ENCODE results near the gene TAS1R1. TPM values are rescaled to one million over a fixed set of nuclear protein-coding genes. Genes with fewer than 3 reads are reported as not detected.

The TAS1R1 gene
- total and polyA plus RNA-seq, 2 experiments from 2014 or later = 0.19 TPM; not detected in 1

DNA sequence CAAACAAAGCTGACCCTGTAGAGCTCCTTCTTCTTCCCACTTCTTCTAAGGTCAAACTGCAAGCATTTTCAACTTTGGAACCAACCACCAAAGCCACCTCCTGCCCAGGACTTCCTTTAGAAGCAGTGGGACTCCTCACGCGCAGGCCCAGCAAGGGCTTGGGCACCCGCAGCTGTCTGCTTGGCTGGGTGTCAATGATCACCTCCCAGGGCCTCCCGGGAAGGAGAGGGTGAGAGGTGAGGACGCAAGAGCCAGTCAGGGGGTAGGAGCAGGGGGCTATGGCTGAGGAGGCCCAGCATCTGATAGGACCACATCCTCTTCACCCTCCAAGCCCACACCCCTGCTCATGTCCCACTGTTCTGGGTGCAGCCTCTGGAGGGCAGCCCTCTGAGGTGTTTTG, 37.3 kb downstream of the TAS1R1 start:
- Histone ChIP-seq H3K9me2 (ENCODE audit: insufficient read depth) (no peaks in the 10 kb centered on the region), H4K20me1 (replicated peaks; ENCODE audit: insufficient read depth) (peaks cover 38% of the 10 kb centered on the region; the same call in 1 of the 2 replicates), H3K79me2 (replicated peaks; ENCODE audit: insufficient read depth) (peaks cover 12% of the 10 kb centered on the region), H2AFZ (no peak overlapping the region), H3K27me3 (ENCODE audit: insufficient read depth) (no peaks in the 10 kb centered on the region), H3K4me2 (no peak overlapping the region), H3K36me3 (ENCODE audit: insufficient read depth) (peaks cover 9% of the 10 kb centered on the region; the same call in 1 of the 2 replicates), H3K27ac (ENCODE audit: low read depth) (no peak overlapping the region), H3K4me3 (no peak overlapping the region), H3F3A (replicated peaks; ENCODE audit: low read depth) (peaks cover 14% of the 10 kb centered on the region; the same call in 1 of the 2 replicates), H3K4me1 (ENCODE audit: insufficient read depth) (no peaks in the 10 kb centered on the region)
- Mint-ChIP-seq H3K27ac (no peak overlapping the region), H3K4me3 (no peak overlapping the region), H3K9me3 (no peaks in the 10 kb centered on the region), H3K36me3 (ENCODE audit: low read depth) (peaks cover 55% of the 10 kb centered on the region), H3K4me1 (no peaks in the 10 kb centered on the region), H3K27me3 (ENCODE audit: insufficient read depth, low read depth, poor library complexity) (peaks cover 14% of the 10 kb centered on the region)
- ATAC-seq (no peak), DNase-seq (ENCODE audit: low spot score) (no peak)
- TF ChIP-seq, protein P1, sequence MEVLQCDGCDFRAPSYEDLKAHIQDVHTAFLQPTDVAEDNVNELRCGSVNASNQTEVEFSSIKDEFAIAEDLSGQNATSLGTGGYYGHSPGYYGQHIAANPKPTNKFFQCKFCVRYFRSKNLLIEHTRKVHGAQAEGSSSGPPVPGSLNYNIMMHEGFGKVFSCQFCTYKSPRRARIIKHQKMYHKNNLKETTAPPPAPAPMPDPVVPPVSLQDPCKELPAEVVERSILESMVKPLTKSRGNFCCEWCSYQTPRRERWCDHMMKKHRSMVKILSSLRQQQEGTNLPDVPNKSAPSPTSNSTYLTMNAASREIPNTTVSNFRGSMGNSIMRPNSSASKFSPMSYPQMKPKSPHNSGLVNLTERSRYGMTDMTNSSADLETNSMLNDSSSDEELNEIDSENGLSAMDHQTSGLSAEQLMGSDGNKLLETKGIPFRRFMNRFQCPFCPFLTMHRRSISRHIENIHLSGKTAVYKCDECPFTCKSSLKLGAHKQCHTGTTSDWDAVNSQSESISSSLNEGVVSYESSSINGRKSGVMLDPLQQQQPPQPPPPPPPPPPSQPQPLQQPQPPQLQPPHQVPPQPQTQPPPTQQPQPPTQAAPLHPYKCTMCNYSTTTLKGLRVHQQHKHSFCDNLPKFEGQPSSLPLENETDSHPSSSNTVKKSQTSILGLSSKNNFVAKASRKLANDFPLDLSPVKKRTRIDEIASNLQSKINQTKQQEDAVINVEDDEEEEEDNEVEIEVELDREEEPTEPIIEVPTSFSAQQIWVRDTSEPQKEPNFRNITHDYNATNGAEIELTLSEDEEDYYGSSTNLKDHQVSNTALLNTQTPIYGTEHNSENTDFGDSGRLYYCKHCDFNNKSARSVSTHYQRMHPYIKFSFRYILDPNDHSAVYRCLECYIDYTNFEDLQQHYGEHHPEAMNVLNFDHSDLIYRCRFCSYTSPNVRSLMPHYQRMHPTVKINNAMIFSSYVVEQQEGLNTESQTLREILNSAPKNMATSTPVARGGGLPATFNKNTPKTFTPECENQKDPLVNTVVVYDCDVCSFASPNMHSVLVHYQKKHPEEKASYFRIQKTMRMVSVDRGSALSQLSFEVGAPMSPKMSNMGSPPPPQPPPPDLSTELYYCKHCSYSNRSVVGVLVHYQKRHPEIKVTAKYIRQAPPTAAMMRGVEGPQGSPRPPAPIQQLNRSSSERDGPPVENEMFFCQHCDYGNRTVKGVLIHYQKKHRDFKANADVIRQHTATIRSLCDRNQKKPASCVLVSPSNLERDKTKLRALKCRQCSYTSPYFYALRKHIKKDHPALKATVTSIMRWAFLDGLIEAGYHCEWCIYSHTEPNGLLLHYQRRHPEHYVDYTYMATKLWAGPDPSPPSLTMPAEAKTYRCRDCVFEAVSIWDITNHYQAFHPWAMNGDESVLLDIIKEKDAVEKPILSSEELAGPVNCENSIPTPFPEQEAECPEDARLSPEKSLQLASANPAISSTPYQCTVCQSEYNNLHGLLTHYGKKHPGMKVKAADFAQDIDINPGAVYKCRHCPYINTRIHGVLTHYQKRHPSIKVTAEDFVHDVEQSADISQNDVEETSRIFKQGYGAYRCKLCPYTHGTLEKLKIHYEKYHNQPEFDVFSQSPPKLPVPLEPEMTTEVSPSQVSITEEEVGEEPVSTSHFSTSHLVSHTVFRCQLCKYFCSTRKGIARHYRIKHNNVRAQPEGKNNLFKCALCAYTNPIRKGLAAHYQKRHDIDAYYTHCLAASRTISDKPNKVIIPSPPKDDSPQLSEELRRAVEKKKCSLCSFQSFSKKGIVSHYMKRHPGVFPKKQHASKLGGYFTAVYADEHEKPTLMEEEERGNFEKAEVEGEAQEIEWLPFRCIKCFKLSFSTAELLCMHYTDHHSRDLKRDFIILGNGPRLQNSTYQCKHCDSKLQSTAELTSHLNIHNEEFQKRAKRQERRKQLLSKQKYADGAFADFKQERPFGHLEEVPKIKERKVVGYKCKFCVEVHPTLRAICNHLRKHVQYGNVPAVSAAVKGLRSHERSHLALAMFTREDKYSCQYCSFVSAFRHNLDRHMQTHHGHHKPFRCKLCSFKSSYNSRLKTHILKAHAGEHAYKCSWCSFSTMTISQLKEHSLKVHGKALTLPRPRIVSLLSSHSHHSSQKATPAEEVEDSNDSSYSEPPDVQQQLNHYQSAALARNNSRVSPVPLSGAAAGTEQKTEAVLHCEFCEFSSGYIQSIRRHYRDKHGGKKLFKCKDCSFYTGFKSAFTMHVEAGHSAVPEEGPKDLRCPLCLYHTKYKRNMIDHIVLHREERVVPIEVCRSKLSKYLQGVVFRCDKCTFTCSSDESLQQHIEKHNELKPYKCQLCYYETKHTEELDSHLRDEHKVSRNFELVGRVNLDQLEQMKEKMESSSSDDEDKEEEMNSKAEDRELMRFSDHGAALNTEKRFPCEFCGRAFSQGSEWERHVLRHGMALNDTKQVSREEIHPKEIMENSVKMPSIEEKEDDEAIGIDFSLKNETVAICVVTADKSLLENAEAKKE (CRISPR knock-in tag; IDR thresholded peaks at IDR 0.05) = no peak
- TF ChIP-seq, protein P2, sequence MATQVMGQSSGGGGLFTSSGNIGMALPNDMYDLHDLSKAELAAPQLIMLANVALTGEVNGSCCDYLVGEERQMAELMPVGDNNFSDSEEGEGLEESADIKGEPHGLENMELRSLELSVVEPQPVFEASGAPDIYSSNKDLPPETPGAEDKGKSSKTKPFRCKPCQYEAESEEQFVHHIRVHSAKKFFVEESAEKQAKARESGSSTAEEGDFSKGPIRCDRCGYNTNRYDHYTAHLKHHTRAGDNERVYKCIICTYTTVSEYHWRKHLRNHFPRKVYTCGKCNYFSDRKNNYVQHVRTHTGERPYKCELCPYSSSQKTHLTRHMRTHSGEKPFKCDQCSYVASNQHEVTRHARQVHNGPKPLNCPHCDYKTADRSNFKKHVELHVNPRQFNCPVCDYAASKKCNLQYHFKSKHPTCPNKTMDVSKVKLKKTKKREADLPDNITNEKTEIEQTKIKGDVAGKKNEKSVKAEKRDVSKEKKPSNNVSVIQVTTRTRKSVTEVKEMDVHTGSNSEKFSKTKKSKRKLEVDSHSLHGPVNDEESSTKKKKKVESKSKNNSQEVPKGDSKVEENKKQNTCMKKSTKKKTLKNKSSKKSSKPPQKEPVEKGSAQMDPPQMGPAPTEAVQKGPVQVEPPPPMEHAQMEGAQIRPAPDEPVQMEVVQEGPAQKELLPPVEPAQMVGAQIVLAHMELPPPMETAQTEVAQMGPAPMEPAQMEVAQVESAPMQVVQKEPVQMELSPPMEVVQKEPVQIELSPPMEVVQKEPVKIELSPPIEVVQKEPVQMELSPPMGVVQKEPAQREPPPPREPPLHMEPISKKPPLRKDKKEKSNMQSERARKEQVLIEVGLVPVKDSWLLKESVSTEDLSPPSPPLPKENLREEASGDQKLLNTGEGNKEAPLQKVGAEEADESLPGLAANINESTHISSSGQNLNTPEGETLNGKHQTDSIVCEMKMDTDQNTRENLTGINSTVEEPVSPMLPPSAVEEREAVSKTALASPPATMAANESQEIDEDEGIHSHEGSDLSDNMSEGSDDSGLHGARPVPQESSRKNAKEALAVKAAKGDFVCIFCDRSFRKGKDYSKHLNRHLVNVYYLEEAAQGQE (IDR thresholded peaks at IDR 0.05; ENCODE audit: unreplicated experiment) = no peak
- TF ChIP-seq POLR2AphosphoS5 (IDR thresholded peaks at IDR 0.05; ENCODE audit: low read depth) (no peak), JUNB (IDR thresholded peaks at IDR 0.05; ENCODE audit: unreplicated experiment) (no peak), EZH2 (IDR thresholded peaks at IDR 0.05; ENCODE audit: low read depth, unreplicated experiment) (no peak), NANOG (IDR thresholded peaks at IDR 0.05; ENCODE audit: borderline replicate concordance) (no peak), ZNF331 (CRISPR knock-in tag; IDR thresholded peaks at IDR 0.05; ENCODE audit: low read depth) (no peak), STAT1 (IDR thresholded peaks at IDR 0.05; ENCODE audit: unreplicated experiment) (no peak), ZNF114 (CRISPR knock-in tag; IDR thresholded peaks at IDR 0.05) (no peak), CREB1 (CRISPR knock-in tag; IDR thresholded peaks at IDR 0.05; ENCODE audit: low read depth) (no peak), EZH2phosphoT487 (IDR thresholded peaks at IDR 0.05; ENCODE audit: unreplicated experiment) (no peak)
- TF ChIP-seq, protein P3, sequence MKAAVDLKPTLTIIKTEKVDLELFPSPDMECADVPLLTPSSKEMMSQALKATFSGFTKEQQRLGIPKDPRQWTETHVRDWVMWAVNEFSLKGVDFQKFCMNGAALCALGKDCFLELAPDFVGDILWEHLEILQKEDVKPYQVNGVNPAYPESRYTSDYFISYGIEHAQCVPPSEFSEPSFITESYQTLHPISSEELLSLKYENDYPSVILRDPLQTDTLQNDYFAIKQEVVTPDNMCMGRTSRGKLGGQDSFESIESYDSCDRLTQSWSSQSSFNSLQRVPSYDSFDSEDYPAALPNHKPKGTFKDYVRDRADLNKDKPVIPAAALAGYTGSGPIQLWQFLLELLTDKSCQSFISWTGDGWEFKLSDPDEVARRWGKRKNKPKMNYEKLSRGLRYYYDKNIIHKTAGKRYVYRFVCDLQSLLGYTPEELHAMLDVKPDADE (IDR thresholded peaks at IDR 0.05) = no peak
- TF ChIP-seq, protein P4, sequence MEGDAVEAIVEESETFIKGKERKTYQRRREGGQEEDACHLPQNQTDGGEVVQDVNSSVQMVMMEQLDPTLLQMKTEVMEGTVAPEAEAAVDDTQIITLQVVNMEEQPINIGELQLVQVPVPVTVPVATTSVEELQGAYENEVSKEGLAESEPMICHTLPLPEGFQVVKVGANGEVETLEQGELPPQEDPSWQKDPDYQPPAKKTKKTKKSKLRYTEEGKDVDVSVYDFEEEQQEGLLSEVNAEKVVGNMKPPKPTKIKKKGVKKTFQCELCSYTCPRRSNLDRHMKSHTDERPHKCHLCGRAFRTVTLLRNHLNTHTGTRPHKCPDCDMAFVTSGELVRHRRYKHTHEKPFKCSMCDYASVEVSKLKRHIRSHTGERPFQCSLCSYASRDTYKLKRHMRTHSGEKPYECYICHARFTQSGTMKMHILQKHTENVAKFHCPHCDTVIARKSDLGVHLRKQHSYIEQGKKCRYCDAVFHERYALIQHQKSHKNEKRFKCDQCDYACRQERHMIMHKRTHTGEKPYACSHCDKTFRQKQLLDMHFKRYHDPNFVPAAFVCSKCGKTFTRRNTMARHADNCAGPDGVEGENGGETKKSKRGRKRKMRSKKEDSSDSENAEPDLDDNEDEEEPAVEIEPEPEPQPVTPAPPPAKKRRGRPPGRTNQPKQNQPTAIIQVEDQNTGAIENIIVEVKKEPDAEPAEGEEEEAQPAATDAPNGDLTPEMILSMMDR (conservative IDR thresholded peaks at IDR 0.05; ENCODE audit: low read depth in 2 of 2) = no peak
